Measurements from ENCODE around the gene ZDHHC11.
"Not testable (repeated sequence)": the region's sequence is repeated elsewhere in the genome, so short reads cannot be mapped to it uniquely, and the experiment has no call there.

ZDHHC11 gene

GRCh38 chr5:748011-748980 lies 102.5 kb downstream of the ZDHHC11 start:
- not testable (repeated sequence) for DNase-seq (ENCODE audit: low spot score); FAIRE-seq

- not testable (repeated sequence) for FAIRE-seq; DNase-seq (ENCODE audit: low spot score)
These were observed 103.4 kb downstream of the ZDHHC11 start for GRCh38 chr5:747303-747844.

- DNase-seq (ENCODE audit: low spot score) (no peak), FAIRE-seq (no peak)
These were observed 104.5 kb downstream of the ZDHHC11 start for GRCh38 chr5:746258-746761.

Measured in RCC 7860 (cell line).